ENCODE results near the gene HOXA4. TPM values are rescaled to one million over a fixed set of nuclear protein-coding genes. Genes with fewer than 3 reads are reported as not detected.

HOXA4 gene
- polyA plus RNA-seq, 3 donors, result 0.48 TPM; not detected in 2

DNA sequence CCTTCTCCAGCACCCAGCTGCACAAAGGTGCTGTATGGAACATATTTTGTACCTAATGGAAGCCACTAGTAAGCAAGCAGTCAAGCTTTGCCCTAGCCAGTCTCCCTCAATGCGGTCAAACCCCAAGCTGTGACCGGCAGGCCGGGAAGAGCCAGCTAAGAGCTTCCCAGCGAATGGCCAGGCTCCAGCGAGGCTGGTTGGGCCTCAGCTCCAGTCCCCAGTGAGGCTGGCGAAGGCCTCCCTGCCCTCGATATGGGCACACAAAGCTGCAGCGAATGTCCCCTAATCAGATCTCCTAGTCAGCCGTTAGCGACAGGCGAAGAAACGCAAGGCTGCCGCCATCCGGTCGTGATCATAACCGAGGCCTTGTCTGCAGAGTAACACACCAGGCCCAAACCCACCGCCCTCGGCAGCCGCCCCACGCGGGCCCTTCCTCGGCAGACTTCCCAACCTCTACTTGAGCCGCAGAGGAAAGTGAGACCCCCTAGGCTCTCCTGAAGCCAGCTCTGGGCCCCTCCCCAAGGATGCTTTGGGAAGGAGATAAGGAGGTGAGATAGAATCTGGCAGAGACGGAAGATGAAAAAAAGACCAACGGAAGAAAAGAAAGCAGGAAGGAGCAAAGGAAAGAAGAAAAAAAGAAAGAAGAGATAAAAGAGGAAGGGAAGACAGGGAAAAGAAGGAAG, 37.8 kb upstream of the HOXA4 start:
- 2% methylated on average over 19 of the region's 25 CpGs for whole genome bisulfite sequencing (ENCODE audit: insufficient coverage)
- intact Hi-C loops (cut with micrococcal nuclease), result loop anchor here (2.0 to 10.0 kb wide), 4 partner anchors 16 to 1306 kb away; partner anchors contain the start of genes HOXA13 (in 1 of the 2) and HOXA3 (in 1 of the 2)
- peaks cover 70% of the 10 kb centered on the region for H3K4me1 Mint-ChIP-seq
- H3K4me3 Mint-ChIP-seq, result peak overlapping the region in 1 of 2 donors; percentile 95
- peaks cover 75 to 89% of the 10 kb centered on the region in 2 donors for H3K4me1 ChIP-seq (ENCODE audit: control insufficient read depth in 1 of 2, insufficient read depth in 2 of 2, low read length in 2 of 2)
- H3K9me3 Mint-ChIP-seq, result peaks cover 5 to 68% (median 47%) of the 10 kb centered on the region in 7 donors
- no peak overlapping the region for H2AFZ ChIP-seq (ENCODE audit: insufficient read depth, low read depth, low read length, poor library complexity, severe bottlenecking)
- peak overlapping the region in 1 of 3 experiments; percentile 18 for H3K4me3 ChIP-seq (replicated peaks in 1 of 3; ENCODE audit: low read depth in 2 of 3, low read length in 3 of 3)
- H3K9me3 ChIP-seq (replicated peaks in 1 of 2; ENCODE audit: control insufficient read depth in 1 of 2, insufficient read depth in 1 of 2, low read length in 2 of 2), result peaks cover 23 to 48% of the 10 kb centered on the region in 2 donors
- no peak overlapping the region for H3K27ac Mint-ChIP-seq
- no peaks in the 10 kb centered on the region for H3K36me3 ChIP-seq (replicated peaks in 1 of 2; ENCODE audit: control insufficient read depth in 1 of 2, insufficient read depth in 2 of 2, low read length in 2 of 2)
- peaks cover 7% of the 10 kb centered on the region for H3K79me2 ChIP-seq (ENCODE audit: insufficient read depth, low read length)
- TF ChIP-seq CTCF (IDR thresholded peaks at IDR 0.05), result no peak
- peaks cover 9% of the 10 kb centered on the region for H4K20me1 ChIP-seq (ENCODE audit: insufficient read depth, low read length)
- peaks cover 73 to 99% of the 10 kb centered on the region in 2 donors for H3K27me3 ChIP-seq (ENCODE audit: control insufficient read depth in 2 of 2, insufficient read depth in 2 of 2, low read length in 2 of 2)
- peaks cover 88 to 98% (median 92%) of the 10 kb centered on the region in 3 donors for H3K27me3 Mint-ChIP-seq (ENCODE audit: low read depth in 3 of 3)
- no peak overlapping the region for H3K27ac ChIP-seq (ENCODE audit: low read depth in 1 of 2, low read length in 2 of 2)
- peaks cover 30 to 47% of the 10 kb centered on the region in 2 donors for H3K36me3 Mint-ChIP-seq
- DNase-seq, result no peak
- no peak overlapping the region for H3K9ac ChIP-seq (ENCODE audit: insufficient read depth, low read length, poor library complexity, severe bottlenecking)
- H3K4me2 ChIP-seq (replicated peaks; ENCODE audit: extremely low read depth, low read length, poor library complexity, severe bottlenecking), result no peak overlapping the region

- H3K9me3 Mint-ChIP-seq, result peaks cover 5 to 69% (median 47%) of the 10 kb centered on the region in 7 donors
- no peak for TF ChIP-seq CTCF (IDR thresholded peaks at IDR 0.05)
- WGBS (ENCODE audit: insufficient coverage), result 14% methylated on average over 3 of the region's 4 CpGs
- H3K27me3 Mint-ChIP-seq (ENCODE audit: low read depth in 3 of 3), result peaks cover 89 to 98% (median 92%) of the 10 kb centered on the region in 3 donors
- no peaks in the 10 kb centered on the region for H3K36me3 ChIP-seq (replicated peaks in 1 of 2; ENCODE audit: control insufficient read depth in 1 of 2, insufficient read depth in 2 of 2, low read length in 2 of 2)
- peaks cover 30 to 48% of the 10 kb centered on the region in 2 donors for H3K36me3 Mint-ChIP-seq
- peak overlapping the region in 1 of 2 donors; percentile 95 for H3K4me3 Mint-ChIP-seq
- intact Hi-C loops (cut with micrococcal nuclease), result loop anchor here (2.0 to 10.0 kb wide), 4 partner anchors 15 to 1306 kb away; partner anchors contain the start of genes HOXA13 (in 1 of the 2) and HOXA3 (in 1 of the 2)
- H3K4me3 ChIP-seq (replicated peaks in 1 of 3; ENCODE audit: low read depth in 2 of 3, low read length in 3 of 3), result no peak overlapping the region
- peaks cover 7% of the 10 kb centered on the region for H3K79me2 ChIP-seq (ENCODE audit: insufficient read depth, low read length)
- peaks cover 71% of the 10 kb centered on the region for H3K4me1 Mint-ChIP-seq
- no peak overlapping the region for H3K4me2 ChIP-seq (replicated peaks; ENCODE audit: extremely low read depth, low read length, poor library complexity, severe bottlenecking)
- no peak overlapping the region for H3K27ac Mint-ChIP-seq
- H3K4me1 ChIP-seq (ENCODE audit: control insufficient read depth in 1 of 2, insufficient read depth in 2 of 2, low read length in 2 of 2), result peaks cover 73 to 89% of the 10 kb centered on the region in 2 donors
- peaks cover 20 to 51% of the 10 kb centered on the region in 2 donors for H3K9me3 ChIP-seq (replicated peaks in 1 of 2; ENCODE audit: control insufficient read depth in 1 of 2, insufficient read depth in 1 of 2, low read length in 2 of 2)
- H2AFZ ChIP-seq (ENCODE audit: insufficient read depth, low read depth, low read length, poor library complexity, severe bottlenecking), result no peak overlapping the region
- peaks cover 76 to 100% of the 10 kb centered on the region in 2 donors for H3K27me3 ChIP-seq (ENCODE audit: control insufficient read depth in 2 of 2, insufficient read depth in 2 of 2, low read length in 2 of 2)
- no peak overlapping the region for H3K27ac ChIP-seq (ENCODE audit: low read depth in 1 of 2, low read length in 2 of 2)
- no peak for DNase-seq
- no peak overlapping the region for H3K9ac ChIP-seq (ENCODE audit: insufficient read depth, low read length, poor library complexity, severe bottlenecking)
- peaks cover 9% of the 10 kb centered on the region for H4K20me1 ChIP-seq (ENCODE audit: insufficient read depth, low read length)
Observed at GRCh38 chr7:27167916-27168264, 37.3 kb upstream of the HOXA4 start.
